ENCODE results near the gene RIGI.

GRCh38 chr9:32490601-32491000, 35.4 kb downstream of the RIGI start:
- TF ChIP-seq CTCF (IDR thresholded peaks at IDR 0.05): no peak
- no peak for TF ChIP-seq EP300 (IDR thresholded peaks at IDR 0.05; ENCODE audit: low read depth)

Data from transverse colon (tissue), 3 donors.